Measurements from ENCODE around the gene WBP1. TPM values are rescaled to one million over a fixed set of nuclear protein-coding genes. Genes with fewer than 3 reads are reported as not detected.

Gene WBP1
- total and polyA plus RNA-seq, 2 donors (not counting 3 experiments of a cell fraction or from before 2014, with no cell fraction given) = 50.5 to 209 TPM

GRCh38 chr2:74491648-74492544 is 33.7 kb downstream of the WBP1 start:
- ChIA-PET CTCF (no interaction called here), POLR2A (no interaction called here)
- FAIRE-seq = no peak

More at GRCh38 chr2:74491648-74492544, 33.7 kb downstream of the WBP1 start:
- H3K4me1 ChIP-seq (ENCODE audit: control insufficient read depth, extremely low read depth, insufficient read depth, low read length) = peaks cover 5% of the 10 kb centered on the region
- H3K9ac ChIP-seq (replicated peaks; ENCODE audit: extremely low read depth, insufficient read depth, low read length) = no peak overlapping the region
- H3K4me2 ChIP-seq (ENCODE audit: insufficient read depth, low read length) = no peak overlapping the region
- no peak for DNase-seq (ENCODE audit: low read depth, low spot score)
- intact Hi-C loops (cut with micrococcal nuclease) = no loop called here
- H2AFZ ChIP-seq (ENCODE audit: low read depth, low read length) = no peak overlapping the region
- H3K36me3 ChIP-seq (ENCODE audit: control insufficient read depth in 2 of 2, extremely low read depth in 1 of 2, insufficient read depth in 2 of 2, low read length in 2 of 2) = peaks cover 3 to 14% of the 10 kb centered on the region in 2 experiments
- H3K79me2 ChIP-seq (ENCODE audit: control insufficient read depth, insufficient read depth, low read length) = no peaks in the 10 kb centered on the region
- no peak for TF ChIP-seq GATA2 (IDR thresholded peaks at IDR 0.05; ENCODE audit: insufficient read depth, insufficient read length, low read depth, low read length)
- TF ChIP-seq EZH2 (IDR thresholded peaks at IDR 0.05; ENCODE audit: borderline replicate concordance, low read depth, low read length, severe bottlenecking) = no peak
- TF ChIP-seq POLR2AphosphoS5 (IDR thresholded peaks at IDR 0.05; ENCODE audit: insufficient read depth, low read depth, low read length) = no peak
- no peak for TF ChIP-seq MAX (IDR thresholded peaks at IDR 0.05; ENCODE audit: insufficient read depth, insufficient read length)
- TF ChIP-seq MYC (IDR thresholded peaks at IDR 0.05; ENCODE audit: low read depth, low read length) = no peak
- no peak for TF ChIP-seq JUN (IDR thresholded peaks at IDR 0.05; ENCODE audit: borderline replicate concordance, insufficient read depth, insufficient read length, low read depth)
- TF ChIP-seq FOS (IDR thresholded peaks at IDR 0.05; ENCODE audit: borderline replicate concordance, insufficient read depth, low read length) = no peak
- no peak for TF ChIP-seq POLR2A (IDR thresholded peaks at IDR 0.05; ENCODE audit: low read depth, low read length)
- no peak for TF ChIP-seq CTCF (IDR thresholded peaks at IDR 0.05; ENCODE audit: extremely low read depth in 1 of 2, insufficient read depth in 1 of 2, low read depth in 1 of 2, low read length in 2 of 2)
- no peaks in the 10 kb centered on the region for H4K20me1 ChIP-seq (replicated peaks; ENCODE audit: control insufficient read depth, extremely low read depth, insufficient read depth, low read length)
- no peaks in the 10 kb centered on the region for H3K9me1 ChIP-seq (replicated peaks; ENCODE audit: control insufficient read depth, extremely low read depth, insufficient read depth, low read length)
- no peaks in the 10 kb centered on the region for H3K9me3 ChIP-seq (replicated peaks; ENCODE audit: control insufficient read depth, insufficient read depth, low read length)
- dilution Hi-C loops (cut with MboI; ENCODE audit: extremely low pct_ligation_motif_present, low sequenced_read_pairs) = no loop called here
- peaks cover 0 to 1% of the 10 kb centered on the region in 2 experiments for H3K27me3 ChIP-seq (ENCODE audit: control insufficient read depth in 2 of 2, insufficient read depth in 2 of 2, low read length in 2 of 2)
- BruUV-seq (replicated peaks) = no TSS peak
- no peak overlapping the region for H3K4me3 ChIP-seq (replicated peaks in 1 of 3; ENCODE audit: insufficient read depth in 1 of 3, low read depth in 1 of 3, low read length in 3 of 3)
- no peak overlapping the region for H3K27ac ChIP-seq (ENCODE audit: insufficient read depth, low read depth, low read length)

Data from endothelial cell of umbilical vein (primary cell).